Pulmonary artery endothelial cell (primary cell): ENCODE data around the gene PAGE1. TPM values are rescaled to one million over a fixed set of nuclear protein-coding genes. Genes with fewer than 3 reads are reported as not detected.

Source experiments
- total RNA-seq: library from RNA; depleted of rRNA; stranded (reverse); fragments of >200 nt; gene quantifications from 2 replicates; pipeline ENCODE4 v1.2.3, GENCODE V29; 2014

Gene PAGE1
- total RNA-seq, 1 donor from 2014 or later = not detected

Other genes starting within 250 kb of the PAGE1 start
- not detected in 2 replicates for gene GAGE12C, start 163.8 kb downstream of the PAGE1 start, total RNA-seq
- not detected in 2 replicates for gene GAGE12D, start 154.3 kb downstream of the PAGE1 start, total RNA-seq
- not detected in 2 replicates for gene GAGE12E, start 144.7 kb downstream of the PAGE1 start, total RNA-seq
- gene GAGE12F, start 135.1 kb downstream of the PAGE1 start, total RNA-seq = not detected in 2 replicates
- not detected in 2 replicates for gene GAGE12G, start 125.6 kb downstream of the PAGE1 start, total RNA-seq
- not detected in 2 replicates for gene GAGE12H, start 116.0 kb downstream of the PAGE1 start, total RNA-seq
- gene GAGE2A, start 106.5 kb downstream of the PAGE1 start, total RNA-seq = not detected in 2 replicates
- gene GAGE1, start 97.0 kb downstream of the PAGE1 start, total RNA-seq = not detected in 2 replicates
- not detected in 2 replicates for gene PAGE4, start 133.3 kb upstream of the PAGE1 start, total RNA-seq
- gene USP27X, start 183.5 kb upstream of the PAGE1 start, total RNA-seq = 3.5 and 3.6 TPM in 2 replicates
- gene CLCN5, start 226.6 kb upstream of the PAGE1 start, total RNA-seq = 7.8 and 12.6 TPM in 2 replicates